DMS53 treated with DMSO at 0.1 percent for 48 hours (cell line): ENCODE measurements around the gene CYP27A1.
"Not testable (repeated sequence)": the region's sequence is repeated elsewhere in the genome, so short reads cannot be mapped to it uniquely, and the experiment has no call there.

Experiments used
- DNase-seq: peaks from one replicate; lab custom pipeline; 2025; ENCODE audit not compliant: unreplicated experiment; lab: John Stamatoyannopoulos, UW

Gene CYP27A1

GRCh38 chr2:218772759-218773158 is 9.2 kb upstream of the CYP27A1 start:
- not testable (repeated sequence) for DNase-seq

- DNase-seq, result no peak
Observed at GRCh38 chr2:218773881-218774280, 8.1 kb upstream of the CYP27A1 start.

- DNase-seq, result no peak
Observed at GRCh38 chr2:218776488-218776887, 5.5 kb upstream of the CYP27A1 start.

- no peak for DNase-seq
Observed at GRCh38 chr2:218777276-218777990, 4.5 kb upstream of the CYP27A1 start.

GRCh38 chr2:218780046-218780445 is 1.9 kb upstream of the CYP27A1 start:
- DNase-seq, result no peak

- DNase-seq, result no peak
Observed at GRCh38 chr2:218780851-218781690, 876 bp upstream of the CYP27A1 start.

- no peak for DNase-seq
Observed at GRCh38 chr2:218782528-218782844, 539 bp downstream of the CYP27A1 start.

GRCh38 chr2:218783688-218784087 is 1.7 kb downstream of the CYP27A1 start:
- DNase-seq, result no peak

- DNase-seq, result no peak
Observed at GRCh38 chr2:218785103-218785502, 3.2 kb downstream of the CYP27A1 start.

- no peak for DNase-seq
Observed at GRCh38 chr2:218786133-218786532, 4.2 kb downstream of the CYP27A1 start.

GRCh38 chr2:218788529-218789255 is 6.7 kb downstream of the CYP27A1 start:
- no peak for DNase-seq

GRCh38 chr2:218792433-218792832 is 10.5 kb downstream of the CYP27A1 start:
- DNase-seq, result no peak

- no peak for DNase-seq
Observed at GRCh38 chr2:218796691-218797090, 14.7 kb downstream of the CYP27A1 start.

- no peak for DNase-seq
Observed at GRCh38 chr2:218798767-218799504, 17.0 kb downstream of the CYP27A1 start.

GRCh38 chr2:218799990-218800389 is 18.0 kb downstream of the CYP27A1 start:
- no peak for DNase-seq

- no peak for DNase-seq
Observed at GRCh38 chr2:218802386-218802994, 20.5 kb downstream of the CYP27A1 start.

GRCh38 chr2:218804817-218805216 is 22.9 kb downstream of the CYP27A1 start:
- no peak for DNase-seq

- DNase-seq, result no peak
Observed at GRCh38 chr2:218805627-218806026, 23.7 kb downstream of the CYP27A1 start.

GRCh38 chr2:218806346-218806978 is 24.5 kb downstream of the CYP27A1 start:
- no peak for DNase-seq

- no peak for DNase-seq
Observed at GRCh38 chr2:218807626-218808025, 25.7 kb downstream of the CYP27A1 start.
